GM21723 (cell line): ENCODE data around the gene TRIM16.
"Not testable (repeated sequence)": the region's sequence is repeated elsewhere in the genome, so short reads cannot be mapped to it uniquely, and the experiment has no call there.

Experiments used
- ATAC-seq: cut with Tn5 transposase; IDR thresholded peaks from one replicate; pipeline ENCODE4 v1.9.1; 2021; ENCODE audit warnings: mild to moderate bottlenecking, moderate library complexity; ENCODE audit not compliant: unreplicated experiment

The TRIM16 gene

GRCh38 chr17:15659236-15659635 lies 24.9 kb downstream of the TRIM16 start:
- ATAC-seq, result no peak

- ATAC-seq, result no peak
Measured at GRCh38 chr17:15658296-15658695, 25.8 kb downstream of the TRIM16 start.

GRCh38 chr17:15657868-15658267 lies 26.2 kb downstream of the TRIM16 start:
- ATAC-seq, result no peak

GRCh38 chr17:15654886-15655561 lies 29.1 kb downstream of the TRIM16 start:
- no peak for ATAC-seq

- not testable (repeated sequence) for ATAC-seq
Measured at GRCh38 chr17:15654401-15654800, 29.7 kb downstream of the TRIM16 start.

- no peak for ATAC-seq
Measured at GRCh38 chr17:15652960-15653359, 31.2 kb downstream of the TRIM16 start.

- ATAC-seq, result no peak
Measured at GRCh38 chr17:15651583-15652110, 32.5 kb downstream of the TRIM16 start.

GRCh38 chr17:15650741-15651582 lies 33.1 kb downstream of the TRIM16 start:
- no peak for ATAC-seq

- no peak for ATAC-seq
Measured at GRCh38 chr17:15649861-15650421, 34.2 kb downstream of the TRIM16 start.

GRCh38 chr17:15648386-15648785 lies 35.7 kb downstream of the TRIM16 start:
- ATAC-seq, result no peak

- not testable (repeated sequence) for ATAC-seq
Measured at GRCh38 chr17:15645942-15646312, 38.2 kb downstream of the TRIM16 start.

- not testable (repeated sequence) for ATAC-seq
Measured at GRCh38 chr17:15645099-15645941, 38.8 kb downstream of the TRIM16 start.

- not testable (repeated sequence) for ATAC-seq
Measured at GRCh38 chr17:15642505-15643251, 41.4 kb downstream of the TRIM16 start.

- not testable (repeated sequence) for ATAC-seq
Measured at GRCh38 chr17:15642014-15642413, 42.1 kb downstream of the TRIM16 start.

GRCh38 chr17:15630930-15631453 lies 53.1 kb downstream of the TRIM16 start:
- not testable (repeated sequence) for ATAC-seq

GRCh38 chr17:15629991-15630390 lies 54.1 kb downstream of the TRIM16 start:
- ATAC-seq, result not testable (repeated sequence)

- not testable (repeated sequence) for ATAC-seq
Measured at GRCh38 chr17:15623661-15624209, 60.4 kb downstream of the TRIM16 start.

GRCh38 chr17:15623255-15623654 lies 60.9 kb downstream of the TRIM16 start:
- not testable (repeated sequence) for ATAC-seq

GRCh38 chr17:15622124-15622523 lies 62.0 kb downstream of the TRIM16 start:
- not testable (repeated sequence) for ATAC-seq
